Memory B cell (primary cell): Measurements from ENCODE around the gene ZC4H2.
"Not testable (repeated sequence)": the region's sequence is repeated elsewhere in the genome, so short reads cannot be mapped to it uniquely, and the experiment has no call there.

Source experiments
- ATAC-seq: fragments of 150-1000 bp; cut with Tn5 transposase; 2 replicates; pipeline ENCODE4 v1.10.0; 2021; ENCODE audit warnings: low read depth, mild to moderate bottlenecking, moderate library complexity
- DNase-seq, 2 donors: peaks; one replicate each; pipeline ENCODE4 v3.0.0; 2022; ENCODE audit warnings: low spot score in 2 of 2
- H3K27ac Mint-ChIP-seq: one replicate; pipeline ENCODE4 v1.8.0; 2022; ENCODE audit warnings: mild to moderate bottlenecking, moderate library complexity, mixed read lengths
- H3K27me3 Mint-ChIP-seq: one replicate; pipeline ENCODE4 v1.8.0; 2022; ENCODE audit warnings: mixed read lengths
- H3K36me3 Mint-ChIP-seq: one replicate; pipeline ENCODE4 v1.8.0; 2022; ENCODE audit warnings: mild to moderate bottlenecking, mixed read lengths
- H3K4me1 Mint-ChIP-seq: one replicate; pipeline ENCODE4 v1.8.0; 2022; ENCODE audit warnings: mixed read lengths
- H3K4me3 Mint-ChIP-seq: one replicate; pipeline ENCODE4 v1.8.0; 2022; ENCODE audit warnings: mild to moderate bottlenecking, moderate library complexity, mixed read lengths
- H3K9me3 Mint-ChIP-seq: one replicate; pipeline ENCODE4 v1.8.0; 2022; ENCODE audit warnings: mixed read lengths

The ZC4H2 gene

GRCh38 chrX:64885850-64886249 is 90.4 kb downstream of the ZC4H2 start:
- Mint-ChIP-seq H3K4me1 (no peaks in the 10 kb centered on the region), H3K9me3 (no peaks in the 10 kb centered on the region), H3K27ac (no peak overlapping the region), H3K36me3 (peaks cover 6% of the 10 kb centered on the region), H3K4me3 (no peak overlapping the region), H3K27me3 (no peaks in the 10 kb centered on the region)
- DNase-seq (no peak), ATAC-seq (no peak)

DNA sequence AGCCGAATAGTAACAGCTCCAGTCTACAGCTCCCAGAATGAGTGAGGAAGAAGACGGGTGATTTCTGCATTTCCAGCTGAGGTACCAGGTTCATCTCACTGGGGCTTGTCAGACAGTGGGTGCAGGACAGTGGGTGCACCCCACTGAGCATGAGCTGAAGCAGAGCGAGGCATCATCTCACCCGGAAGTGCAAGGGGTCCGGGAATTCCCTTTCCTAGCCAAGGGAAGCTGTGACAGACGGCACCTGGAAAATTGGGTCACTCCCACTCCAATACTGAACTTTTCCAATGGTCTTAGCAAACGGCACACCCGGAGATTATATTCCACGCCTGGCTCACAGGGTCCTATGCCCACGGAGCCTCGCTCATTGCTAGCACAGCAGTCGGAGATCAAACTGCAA is 97.5 kb downstream of the ZC4H2 start:
- not testable (repeated sequence) for ATAC-seq, H3K4me3 Mint-ChIP-seq, DNase-seq, H3K4me1 Mint-ChIP-seq, H3K27ac Mint-ChIP-seq, H3K27me3 Mint-ChIP-seq, H3K9me3 Mint-ChIP-seq
- H3K36me3 Mint-ChIP-seq: peaks cover 11% of the 10 kb centered on the region

DNA sequence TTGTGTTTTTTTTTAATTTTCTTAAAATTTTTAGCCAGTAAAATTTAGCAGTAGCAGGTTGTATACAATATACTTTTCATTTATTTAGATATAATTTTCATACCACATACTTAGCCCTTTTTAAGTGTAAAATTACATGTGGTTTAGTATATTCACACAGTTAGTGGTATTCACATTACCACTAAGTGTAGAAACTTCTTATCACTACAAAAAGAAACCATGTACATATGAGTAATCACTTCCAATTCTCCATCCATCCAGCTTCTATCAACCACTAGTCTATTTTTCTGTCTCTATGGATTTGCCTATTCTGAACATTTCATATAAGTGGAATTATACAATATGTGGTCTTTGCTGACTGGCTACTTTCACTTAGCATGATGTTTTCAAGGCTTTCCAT is 109.0 kb downstream of the ZC4H2 start:
- no peak overlapping the region for H3K4me3 Mint-ChIP-seq
- H3K27me3 Mint-ChIP-seq: no peaks in the 10 kb centered on the region
- H3K4me1 Mint-ChIP-seq: peaks cover 2% of the 10 kb centered on the region
- DNase-seq (no peak), ATAC-seq (no peak)
- H3K27ac Mint-ChIP-seq: no peak overlapping the region
- H3K9me3 Mint-ChIP-seq: peaks cover 18% of the 10 kb centered on the region
- H3K36me3 Mint-ChIP-seq: peaks cover 17% of the 10 kb centered on the region
